ENCODE measurements around the gene CGB7. TPM values are rescaled to one million over a fixed set of nuclear protein-coding genes. Genes with fewer than 3 reads are reported as not detected.
A peak's percentile ranks its signal among the peaks of the same experiment; 100 is the strongest.
"Not testable (repeated sequence)": the region's sequence is repeated elsewhere in the genome, so short reads cannot be mapped to it uniquely, and the experiment has no call there.

The CGB7 gene
- total RNA-seq, 2 donors from 2014 or later, result 0.32 TPM; not detected in 1

DNA sequence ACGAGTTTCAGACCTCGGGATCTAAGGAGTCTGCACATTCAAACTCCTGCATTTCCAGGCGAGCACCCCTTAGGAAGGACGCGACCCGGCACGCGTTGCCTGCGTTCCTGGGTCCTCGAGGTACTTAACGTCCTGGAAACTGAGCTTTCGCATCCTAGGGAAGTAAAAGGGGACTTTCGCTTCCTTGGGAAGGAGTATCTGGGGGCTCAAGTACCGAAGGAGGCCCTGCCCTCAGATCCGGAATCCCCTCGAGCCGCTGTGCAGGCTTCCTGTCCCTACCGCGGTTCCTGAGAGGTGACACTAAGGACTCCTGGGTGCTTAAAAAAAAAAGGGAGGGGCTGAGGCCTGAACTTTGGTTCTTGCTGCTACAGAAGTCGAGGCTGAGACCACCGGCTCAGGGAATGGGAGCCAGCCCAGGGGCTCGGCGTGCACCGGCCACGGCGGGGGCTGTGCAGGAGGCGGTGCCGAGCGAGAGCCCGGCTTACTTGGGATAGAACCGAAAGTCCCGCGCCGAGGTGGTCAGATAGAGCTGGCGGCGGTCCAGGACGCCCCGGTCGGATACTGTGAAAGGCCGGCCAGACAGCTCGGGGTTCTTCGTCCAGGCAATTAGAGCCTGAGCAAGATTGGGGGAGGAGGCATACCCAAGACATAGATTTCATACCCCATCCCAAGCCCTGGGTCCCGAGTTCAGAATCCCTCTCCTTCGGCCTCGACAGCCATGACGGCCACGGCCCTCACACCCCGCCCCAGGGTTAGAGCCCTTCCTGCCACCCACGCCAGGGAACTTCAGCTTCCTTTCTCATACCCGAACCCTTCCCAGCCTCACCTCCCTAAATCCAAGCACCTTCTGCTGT lies 38.9 kb downstream of the CGB7 start:
- H3K27me3 Mint-ChIP-seq, H3K9me3 Mint-ChIP-seq: not testable (repeated sequence)
- Mint-ChIP-seq H3K36me3 (ENCODE audit: low read depth) (peaks cover 12% of the 10 kb centered on the region), H3K4me3 (peak overlapping the region; percentile 94), H3K4me1 (peaks cover 15% of the 10 kb centered on the region), H3K27ac (peak overlapping the region; percentile 90)
- ATAC-seq (replicated peaks), result peak; percentile 11

DNA sequence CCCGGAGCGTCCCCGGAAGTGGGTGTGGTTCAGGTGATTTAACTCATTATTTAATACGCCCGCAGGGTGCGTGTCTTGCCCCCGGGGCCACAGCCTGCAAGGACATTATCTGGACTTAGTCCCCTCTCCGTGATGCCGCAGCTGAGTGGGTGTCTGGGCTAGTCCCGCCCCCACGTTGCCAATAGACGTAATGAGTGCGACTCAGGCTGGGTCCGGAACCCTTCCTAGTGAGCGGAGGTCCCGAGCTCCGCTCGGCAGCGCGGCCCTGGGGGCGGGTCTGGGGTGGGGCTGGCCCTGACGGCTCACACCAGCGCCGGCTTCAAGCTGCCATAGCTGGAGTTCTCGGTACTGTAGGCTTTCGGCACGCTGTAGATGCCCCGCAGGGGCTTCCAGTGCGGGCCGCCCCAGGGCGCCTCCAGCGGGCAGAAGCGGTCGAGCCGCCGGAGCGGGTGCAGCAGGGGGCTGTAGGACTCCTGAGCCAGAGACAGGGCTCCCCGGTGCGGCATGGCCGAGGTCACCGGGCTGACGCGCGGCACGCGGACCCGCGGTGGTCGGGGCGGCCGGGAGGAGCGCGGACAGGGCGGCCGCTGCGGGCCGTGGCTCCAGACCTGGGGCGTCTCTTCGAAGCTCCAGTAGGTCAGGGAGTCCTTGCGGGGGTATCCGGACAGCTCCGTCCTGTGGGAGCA lies 39.7 kb downstream of the CGB7 start:
- peak overlapping the region; percentile 94 for H3K4me3 Mint-ChIP-seq

DNA sequence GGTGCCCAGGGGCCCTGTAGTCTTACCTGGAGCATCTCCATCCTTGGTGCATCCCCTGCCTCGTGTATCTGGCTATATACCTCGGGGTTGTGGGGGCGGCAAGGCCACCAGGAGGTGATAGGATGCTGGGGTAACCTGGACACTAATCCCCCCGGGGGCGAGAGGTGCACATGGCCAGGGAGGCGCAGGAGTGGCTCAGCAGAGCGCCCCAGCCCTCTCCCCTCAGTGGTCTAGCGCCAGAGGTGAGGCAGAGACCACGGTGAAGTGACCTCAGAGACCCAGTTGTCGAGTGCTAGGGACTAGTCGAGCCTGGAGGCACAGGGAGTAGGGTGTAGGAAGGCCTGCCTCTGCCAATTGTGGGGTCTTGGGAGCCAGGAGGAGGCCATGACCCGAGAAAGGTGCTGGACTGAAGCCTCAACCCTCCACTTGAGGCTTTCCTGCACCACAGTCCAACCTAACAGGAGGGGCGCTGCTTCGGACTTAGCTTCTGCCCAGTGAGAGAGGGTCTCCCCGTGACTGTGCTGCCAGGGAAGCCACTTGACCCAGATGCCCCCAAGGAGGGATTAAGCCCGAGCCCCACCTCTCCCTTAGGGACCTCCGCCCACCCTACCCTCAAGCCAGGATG lies 40.4 kb downstream of the CGB7 start, which contains the start of gene LHB:
LHB (minus strand) TSS at position 51 of the 625 bp plus-strand sequence; CDS start at position 41, 10 bp downstream.
- H3K4me1 Mint-ChIP-seq, result peaks cover 15% of the 10 kb centered on the region
- no peak within 1 kb of the TSS for H3K27ac Mint-ChIP-seq
- peaks cover 4% of the 10 kb centered on the region for H3K27me3 Mint-ChIP-seq
- no peak for ATAC-seq (replicated peaks)
- H3K9me3 Mint-ChIP-seq, result no peaks in the 10 kb centered on the region
- peaks cover 26% of the 10 kb centered on the region for H3K36me3 Mint-ChIP-seq (ENCODE audit: low read depth)
- peak within 1 kb of the TSS; percentile 94 for H3K4me3 Mint-ChIP-seq

More for the DNA sequence above, 39.7 kb downstream of the CGB7 start:
- Mint-ChIP-seq H3K27ac (no peak overlapping the region), H3K27me3 (peaks cover 4% of the 10 kb centered on the region), H3K9me3 (no peaks in the 10 kb centered on the region), H3K4me1 (peaks cover 15% of the 10 kb centered on the region), H3K36me3 (ENCODE audit: low read depth) (peaks cover 19% of the 10 kb centered on the region)
- peak; percentile 59 for ATAC-seq (replicated peaks)

DNA sequence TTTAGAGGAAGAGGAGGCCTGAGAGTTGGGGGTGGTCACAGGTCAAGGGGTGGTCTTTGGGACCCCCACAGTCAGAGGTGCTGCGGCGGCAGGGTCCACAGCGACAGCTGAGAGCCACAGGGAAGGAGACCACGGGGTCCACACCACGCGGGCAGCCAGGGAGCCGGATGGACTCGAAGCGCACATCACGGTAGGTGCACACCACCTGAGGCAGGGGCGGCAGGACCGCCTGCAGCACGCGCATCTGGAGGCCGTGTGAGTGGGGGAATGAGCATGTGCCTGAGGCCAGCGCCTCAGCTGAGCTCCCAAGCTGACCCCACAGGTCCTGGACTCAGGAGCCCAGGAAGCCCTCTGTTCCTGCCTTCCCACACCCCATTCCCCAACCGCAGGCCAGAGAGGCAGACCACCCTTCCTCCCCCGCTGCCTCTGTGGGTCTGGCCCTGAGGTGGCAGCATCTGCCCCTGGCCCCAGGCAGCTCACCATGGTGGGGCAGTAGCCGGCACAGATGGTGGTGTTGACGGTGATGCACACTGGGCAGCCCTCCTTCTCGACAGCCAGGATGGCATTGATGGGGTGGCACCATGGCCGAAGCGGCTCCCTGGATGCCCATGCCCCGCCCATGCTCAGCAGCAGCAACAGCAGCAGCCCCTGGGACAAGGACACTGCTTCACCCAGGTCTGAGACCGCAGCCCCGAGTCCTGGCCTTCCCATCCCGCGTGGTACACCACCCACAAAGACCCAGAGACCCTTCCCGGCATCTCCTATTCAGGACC lies 41.3 kb downstream of the CGB7 start:
- peaks cover 4% of the 10 kb centered on the region for H3K27me3 Mint-ChIP-seq
- H3K4me1 Mint-ChIP-seq, result peaks cover 11% of the 10 kb centered on the region
- no peak overlapping the region for H3K27ac Mint-ChIP-seq
- peaks cover 31% of the 10 kb centered on the region for H3K36me3 Mint-ChIP-seq (ENCODE audit: low read depth)
- no peak overlapping the region for H3K4me3 Mint-ChIP-seq
- H3K9me3 Mint-ChIP-seq, result no peaks in the 10 kb centered on the region
- no peak for ATAC-seq (replicated peaks)

DNA sequence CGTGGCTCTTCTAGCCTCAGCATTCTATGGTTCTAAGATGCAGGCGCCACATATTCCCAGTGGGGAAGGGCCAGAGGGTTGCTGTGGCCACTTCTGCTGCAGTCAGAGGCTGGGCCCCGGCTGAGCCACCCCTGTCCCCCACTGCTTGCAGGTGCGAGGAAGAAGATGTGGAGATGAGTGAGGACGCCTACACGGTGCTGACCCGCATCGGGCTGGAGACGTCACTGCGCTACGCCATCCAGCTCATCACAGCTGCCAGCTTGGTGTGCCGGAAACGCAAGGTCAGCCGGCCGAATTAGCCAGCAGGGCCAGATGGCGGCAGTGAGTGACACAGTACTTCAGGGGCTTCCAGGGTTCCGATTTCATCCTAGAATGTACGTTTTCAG lies 42.7 kb downstream of the CGB7 start:
- H3K4me3 Mint-ChIP-seq, result no peak overlapping the region
- H3K27me3 Mint-ChIP-seq, result peaks cover 4% of the 10 kb centered on the region
- peaks cover 7% of the 10 kb centered on the region for H3K4me1 Mint-ChIP-seq
- H3K27ac Mint-ChIP-seq, result no peak overlapping the region
- no peaks in the 10 kb centered on the region for H3K9me3 Mint-ChIP-seq
- peaks cover 45% of the 10 kb centered on the region for H3K36me3 Mint-ChIP-seq (ENCODE audit: low read depth)
- no peak for ATAC-seq (replicated peaks)

DNA sequence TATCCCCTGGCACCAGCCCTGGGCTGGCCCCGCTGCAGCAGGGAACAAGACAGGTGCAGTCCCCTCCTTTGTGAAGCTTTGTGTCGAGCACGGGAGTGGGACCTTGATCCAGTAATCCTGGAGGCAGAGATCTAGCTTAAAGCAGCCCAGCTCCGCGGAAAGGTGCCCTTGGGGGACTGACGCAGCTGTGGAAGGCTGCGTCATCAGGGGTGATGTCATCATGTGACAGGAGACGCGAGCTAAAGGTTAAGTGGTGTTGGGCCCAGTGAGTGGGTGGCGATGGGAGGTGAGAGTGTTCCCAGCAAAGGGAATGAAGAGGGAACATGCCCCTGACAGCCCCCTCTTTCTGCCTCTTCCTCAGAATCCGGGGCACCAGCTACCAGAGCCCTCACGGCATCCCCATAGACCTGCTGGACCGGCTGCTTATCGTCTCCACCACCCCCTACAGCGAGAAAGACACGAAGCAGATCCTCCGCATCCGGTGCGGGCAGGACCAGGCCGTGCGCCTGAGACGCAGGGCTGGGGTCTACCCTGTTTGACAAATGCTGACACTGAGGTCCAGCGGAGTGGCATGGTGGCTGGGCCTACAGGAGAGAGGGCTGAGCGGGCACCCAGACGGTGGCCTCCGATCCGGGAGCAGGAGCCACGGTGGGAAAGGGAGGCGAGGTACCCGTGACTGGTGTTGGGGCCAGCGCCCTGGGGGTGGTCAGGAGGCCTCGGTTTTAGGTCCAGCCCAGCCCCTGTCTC lies 43.3 kb downstream of the CGB7 start:
- peaks cover 50% of the 10 kb centered on the region for H3K36me3 Mint-ChIP-seq (ENCODE audit: low read depth)
- H3K27ac Mint-ChIP-seq, result no peak overlapping the region
- H3K27me3 Mint-ChIP-seq, result peaks cover 3% of the 10 kb centered on the region
- ATAC-seq (replicated peaks), result no peak
- H3K4me1 Mint-ChIP-seq, result peaks cover 5% of the 10 kb centered on the region
- H3K4me3 Mint-ChIP-seq, result no peak overlapping the region
- no peaks in the 10 kb centered on the region for H3K9me3 Mint-ChIP-seq

DNA sequence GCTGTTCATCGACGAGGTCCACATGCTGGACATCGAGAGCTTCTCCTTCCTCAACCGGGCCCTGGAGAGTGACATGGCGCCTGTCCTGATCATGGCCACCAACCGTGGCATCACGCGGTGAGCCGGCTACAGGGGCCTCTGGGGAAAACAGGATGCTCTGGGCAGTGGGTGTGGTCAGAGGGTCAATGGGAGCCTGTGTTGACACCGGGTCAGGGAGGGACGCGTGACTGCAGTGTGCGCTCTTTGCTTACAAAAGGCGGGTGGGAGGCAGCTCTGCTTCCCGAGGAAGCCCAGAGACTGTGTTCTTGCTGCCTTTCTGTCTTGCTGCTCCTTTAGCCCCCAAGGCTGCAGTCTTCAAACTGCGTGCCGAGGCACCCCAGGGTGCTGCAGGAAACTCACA lies 46.4 kb downstream of the CGB7 start:
- Mint-ChIP-seq H3K27me3 (no peaks in the 10 kb centered on the region), H3K9me3 (no peaks in the 10 kb centered on the region), H3K4me3 (no peak overlapping the region), H3K4me1 (no peaks in the 10 kb centered on the region), H3K27ac (no peak overlapping the region), H3K36me3 (ENCODE audit: low read depth) (peaks cover 76% of the 10 kb centered on the region)
- ATAC-seq (replicated peaks), result no peak

DNA sequence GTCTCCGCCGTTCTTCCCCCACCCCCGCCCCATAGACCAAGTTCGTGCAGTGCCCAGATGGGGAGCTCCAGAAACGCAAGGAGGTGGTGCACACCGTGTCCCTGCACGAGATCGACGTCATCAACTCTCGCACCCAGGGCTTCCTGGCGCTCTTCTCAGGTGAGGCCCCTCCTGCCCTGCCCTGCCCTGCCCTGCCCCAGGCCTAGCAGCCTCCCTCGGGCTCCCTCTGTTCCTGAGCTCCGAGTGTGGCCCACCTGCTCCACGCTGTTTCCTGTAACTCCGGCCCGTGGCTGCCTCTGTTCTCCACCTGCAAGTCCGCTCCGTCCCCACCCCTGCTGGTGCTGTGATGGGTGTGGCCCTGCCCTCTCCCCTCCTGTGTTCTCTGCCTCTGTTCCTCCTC lies 47.1 kb downstream of the CGB7 start:
- Mint-ChIP-seq H3K36me3 (ENCODE audit: low read depth) (peaks cover 83% of the 10 kb centered on the region), H3K9me3 (no peaks in the 10 kb centered on the region), H3K27ac (no peak overlapping the region), H3K4me3 (no peak overlapping the region), H3K4me1 (no peaks in the 10 kb centered on the region), H3K27me3 (no peaks in the 10 kb centered on the region)
- ATAC-seq (replicated peaks), result no peak

DNA sequence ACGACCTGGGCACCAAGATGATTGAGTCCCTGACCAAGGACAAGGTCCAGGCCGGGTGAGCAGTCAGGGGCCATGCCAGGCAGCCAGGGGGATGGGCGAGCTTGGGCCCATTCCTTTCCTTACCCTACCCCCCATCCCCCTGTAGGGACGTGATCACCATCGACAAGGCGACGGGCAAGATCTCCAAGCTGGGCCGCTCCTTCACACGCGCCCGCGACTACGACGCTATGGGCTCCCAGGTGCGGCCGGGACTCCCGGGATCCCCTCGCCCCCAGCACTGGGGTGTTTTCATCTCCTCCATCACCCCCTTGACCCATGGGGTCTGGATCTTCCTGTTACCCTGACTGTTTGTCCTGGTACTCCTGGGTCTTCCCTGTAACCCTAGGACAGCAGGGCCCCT lies 47.7 kb downstream of the CGB7 start:
- Mint-ChIP-seq H3K4me1 (no peaks in the 10 kb centered on the region), H3K27ac (no peak overlapping the region), H3K4me3 (no peak overlapping the region), H3K36me3 (ENCODE audit: low read depth) (peaks cover 86% of the 10 kb centered on the region), H3K27me3 (no peaks in the 10 kb centered on the region), H3K9me3 (no peaks in the 10 kb centered on the region)
- no peak for ATAC-seq (replicated peaks)

DNA sequence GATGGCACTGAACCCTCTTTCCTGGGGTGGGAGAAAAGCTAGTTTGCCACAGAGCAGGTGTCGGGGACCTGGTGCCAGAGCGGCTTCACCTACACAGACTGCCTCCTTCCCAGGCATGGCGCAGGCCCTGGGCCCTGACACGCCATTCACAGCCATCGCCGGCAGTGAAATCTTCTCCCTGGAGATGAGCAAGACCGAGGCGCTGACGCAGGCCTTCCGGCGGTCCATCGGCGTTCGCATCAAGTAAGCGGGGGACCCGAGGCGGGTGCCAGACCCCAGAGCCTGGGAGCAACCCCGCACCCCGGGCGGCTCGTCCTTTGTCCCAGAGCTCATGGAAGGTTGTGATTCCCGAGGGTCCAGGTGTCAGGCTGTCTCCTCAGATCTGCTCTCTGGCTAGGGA lies 50.6 kb downstream of the CGB7 start:
- peaks cover 90% of the 10 kb centered on the region for H3K36me3 Mint-ChIP-seq (ENCODE audit: low read depth)

DNA sequence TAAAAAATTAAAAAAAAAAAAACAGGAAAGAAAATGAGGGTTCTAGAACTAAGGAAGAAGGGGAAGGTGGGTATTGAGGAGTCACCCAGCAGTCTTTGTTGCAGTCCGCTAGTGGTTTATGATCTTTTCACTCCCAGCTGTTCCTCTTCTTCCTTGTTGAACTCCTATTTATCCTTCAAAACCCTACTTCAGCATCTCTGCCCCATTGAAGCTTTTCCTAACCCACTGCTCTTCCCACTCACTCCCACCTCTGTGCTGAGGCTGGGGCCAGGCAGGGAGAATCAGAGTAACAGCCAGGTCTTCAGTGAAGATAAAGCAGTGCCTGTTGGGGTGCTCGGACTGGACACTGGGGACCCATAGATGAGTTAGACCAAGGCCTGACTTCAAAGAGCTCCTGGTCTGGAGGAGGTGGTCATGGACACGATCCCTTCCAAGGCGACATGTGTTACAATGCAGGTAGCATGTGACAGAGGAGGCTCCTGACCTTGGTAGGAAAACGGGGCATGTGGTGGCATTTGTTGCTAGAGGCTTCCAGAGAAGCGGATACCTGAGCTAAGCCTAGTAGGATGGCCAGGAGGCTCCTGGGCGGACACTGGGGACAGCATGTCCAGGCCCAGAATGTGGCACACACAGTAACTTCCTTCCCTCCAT lies 52.5 kb downstream of the CGB7 start:
- Mint-ChIP-seq H3K9me3 (no peaks in the 10 kb centered on the region), H3K27ac (no peak overlapping the region), H3K4me1 (no peaks in the 10 kb centered on the region), H3K27me3 (no peaks in the 10 kb centered on the region), H3K36me3 (ENCODE audit: low read depth) (peaks cover 83% of the 10 kb centered on the region), H3K4me3 (no peak overlapping the region)
- no peak for ATAC-seq (replicated peaks)

More for the DNA sequence above, 50.6 kb downstream of the CGB7 start:
- Mint-ChIP-seq H3K27me3 (no peaks in the 10 kb centered on the region), H3K9me3 (no peaks in the 10 kb centered on the region), H3K4me1 (no peaks in the 10 kb centered on the region), H3K27ac (no peak overlapping the region), H3K4me3 (no peak overlapping the region)
- no peak for ATAC-seq (replicated peaks)

Measured in activated T-helper 17 cell treated with anti-CD3 and anti-CD28 coated beads, Interleukin-2, amount 50 U/mL, for 72 hours (primary cell).